Stimulated activated naive CD8-positive, alpha-beta T cell treated with anti-CD3 and anti-CD28 coated beads, Interleukin-15, Interleukin-2, amounts not matched to agents 100 ng/mL and 50 ng/mL, for 24 hours (primary cell): Measurements from ENCODE around the gene ZNF532.
A peak's percentile ranks its signal among the peaks of the same experiment; 100 is the strongest.

Experiments used
- H3K27ac Mint-ChIP-seq: one replicate; pipeline ENCODE4 v1.8.0; 2021; ENCODE audit warnings: mild to moderate bottlenecking, mixed read lengths
- H3K27me3 Mint-ChIP-seq: one replicate; pipeline ENCODE4 v1.8.0; 2021; ENCODE audit warnings: mixed read lengths
- H3K36me3 Mint-ChIP-seq: one replicate; pipeline ENCODE4 v1.8.0; 2021; ENCODE audit warnings: low read depth, mixed read lengths
- H3K4me1 Mint-ChIP-seq: one replicate; pipeline ENCODE4 v1.8.0; 2021; ENCODE audit warnings: low read depth, mixed read lengths
- H3K4me3 Mint-ChIP-seq: one replicate; pipeline ENCODE4 v1.8.0; 2021; ENCODE audit warnings: mild to moderate bottlenecking, mixed read lengths
- H3K9me3 Mint-ChIP-seq: one replicate; pipeline ENCODE4 v1.8.0; 2021; ENCODE audit warnings: mixed read lengths

ZNF532 gene

GRCh38 chr18:58896268-58896667, 31.6 kb downstream of the ZNF532 start:
- H3K27me3 Mint-ChIP-seq, result peaks cover 21% of the 10 kb centered on the region
- H3K9me3 Mint-ChIP-seq, result no peaks in the 10 kb centered on the region
- peak overlapping the region; percentile 24 for H3K27ac Mint-ChIP-seq
- H3K36me3 Mint-ChIP-seq, result no peaks in the 10 kb centered on the region
- peak overlapping the region; percentile 8 for H3K4me3 Mint-ChIP-seq
- H3K4me1 Mint-ChIP-seq, result peaks cover 35% of the 10 kb centered on the region

GRCh38 chr18:58896734-58897508, 32.2 kb downstream of the ZNF532 start:
- H3K4me3 Mint-ChIP-seq, result peak overlapping the region; percentile 8
- peaks cover 17% of the 10 kb centered on the region for H3K27me3 Mint-ChIP-seq
- peaks cover 35% of the 10 kb centered on the region for H3K4me1 Mint-ChIP-seq
- no peaks in the 10 kb centered on the region for H3K9me3 Mint-ChIP-seq
- peak overlapping the region; percentile 24 for H3K27ac Mint-ChIP-seq
- no peaks in the 10 kb centered on the region for H3K36me3 Mint-ChIP-seq

- Mint-ChIP-seq H3K27ac (no peak overlapping the region), H3K27me3 (peaks cover 19% of the 10 kb centered on the region), H3K36me3 (no peaks in the 10 kb centered on the region), H3K9me3 (no peaks in the 10 kb centered on the region), H3K4me1 (peaks cover 35% of the 10 kb centered on the region), H3K4me3 (no peak overlapping the region)
Measured at GRCh38 chr18:58898010-58898799, 33.5 kb downstream of the ZNF532 start.

GRCh38 chr18:58900015-58900649, 35.5 kb downstream of the ZNF532 start:
- Mint-ChIP-seq H3K36me3 (no peaks in the 10 kb centered on the region), H3K4me1 (peaks cover 24% of the 10 kb centered on the region), H3K9me3 (no peaks in the 10 kb centered on the region), H3K4me3 (no peak overlapping the region), H3K27me3 (peaks cover 14% of the 10 kb centered on the region), H3K27ac (no peak overlapping the region)

- Mint-ChIP-seq H3K4me1 (peaks cover 14% of the 10 kb centered on the region), H3K27ac (no peak overlapping the region), H3K36me3 (no peaks in the 10 kb centered on the region), H3K9me3 (no peaks in the 10 kb centered on the region), H3K4me3 (no peak overlapping the region), H3K27me3 (peaks cover 14% of the 10 kb centered on the region)
Measured at GRCh38 chr18:58901143-58901542, 36.5 kb downstream of the ZNF532 start.

- Mint-ChIP-seq H3K4me1 (peaks cover 7% of the 10 kb centered on the region), H3K4me3 (no peak overlapping the region), H3K27me3 (peaks cover 10% of the 10 kb centered on the region), H3K36me3 (no peaks in the 10 kb centered on the region), H3K27ac (no peak overlapping the region), H3K9me3 (no peaks in the 10 kb centered on the region)
Measured at GRCh38 chr18:58901783-58902182, 37.1 kb downstream of the ZNF532 start.

GRCh38 chr18:58902961-58903360, 38.3 kb downstream of the ZNF532 start:
- H3K4me3 Mint-ChIP-seq, result no peak overlapping the region
- no peaks in the 10 kb centered on the region for H3K9me3 Mint-ChIP-seq
- H3K27ac Mint-ChIP-seq, result no peak overlapping the region
- H3K36me3 Mint-ChIP-seq, result no peaks in the 10 kb centered on the region
- peaks cover 11% of the 10 kb centered on the region for H3K27me3 Mint-ChIP-seq
- H3K4me1 Mint-ChIP-seq, result no peaks in the 10 kb centered on the region

- Mint-ChIP-seq H3K4me1 (no peaks in the 10 kb centered on the region), H3K36me3 (no peaks in the 10 kb centered on the region), H3K4me3 (no peak overlapping the region)
Measured at GRCh38 chr18:58903533-58903932, 38.9 kb downstream of the ZNF532 start.

GRCh38 chr18:58905777-58906428, 41.2 kb downstream of the ZNF532 start:
- H3K27ac Mint-ChIP-seq, result no peak overlapping the region
- H3K36me3 Mint-ChIP-seq, result no peaks in the 10 kb centered on the region
- H3K4me1 Mint-ChIP-seq, result no peaks in the 10 kb centered on the region

More at GRCh38 chr18:58903533-58903932, 38.9 kb downstream of the ZNF532 start:
- H3K27ac Mint-ChIP-seq, result no peak overlapping the region
- peaks cover 15% of the 10 kb centered on the region for H3K27me3 Mint-ChIP-seq
- H3K9me3 Mint-ChIP-seq, result no peaks in the 10 kb centered on the region

GRCh38 chr18:58908006-58908405, 43.3 kb downstream of the ZNF532 start:
- H3K4me1 Mint-ChIP-seq, result no peaks in the 10 kb centered on the region

More at GRCh38 chr18:58905777-58906428, 41.2 kb downstream of the ZNF532 start:
- H3K27me3 Mint-ChIP-seq, result peaks cover 20% of the 10 kb centered on the region
- no peaks in the 10 kb centered on the region for H3K9me3 Mint-ChIP-seq
- H3K4me3 Mint-ChIP-seq, result no peak overlapping the region

GRCh38 chr18:58909521-58909920, 44.8 kb downstream of the ZNF532 start:
- Mint-ChIP-seq H3K27me3 (peaks cover 21% of the 10 kb centered on the region), H3K27ac (no peak overlapping the region), H3K4me3 (no peak overlapping the region), H3K36me3 (no peaks in the 10 kb centered on the region), H3K4me1 (peaks cover 6% of the 10 kb centered on the region), H3K9me3 (no peaks in the 10 kb centered on the region)

More at GRCh38 chr18:58908006-58908405, 43.3 kb downstream of the ZNF532 start:
- Mint-ChIP-seq H3K4me3 (no peak overlapping the region), H3K27ac (no peak overlapping the region), H3K36me3 (no peaks in the 10 kb centered on the region), H3K27me3 (peaks cover 26% of the 10 kb centered on the region), H3K9me3 (no peaks in the 10 kb centered on the region)

- no peak overlapping the region for H3K4me3 Mint-ChIP-seq
- H3K4me1 Mint-ChIP-seq, result peaks cover 6% of the 10 kb centered on the region
- peaks cover 21% of the 10 kb centered on the region for H3K27me3 Mint-ChIP-seq
- no peaks in the 10 kb centered on the region for H3K9me3 Mint-ChIP-seq
- no peak overlapping the region for H3K27ac Mint-ChIP-seq
- H3K36me3 Mint-ChIP-seq, result no peaks in the 10 kb centered on the region
Measured at GRCh38 chr18:58911241-58911640, 46.6 kb downstream of the ZNF532 start.

- Mint-ChIP-seq H3K36me3 (no peaks in the 10 kb centered on the region), H3K27me3 (peaks cover 21% of the 10 kb centered on the region), H3K27ac (no peak overlapping the region), H3K4me1 (peaks cover 6% of the 10 kb centered on the region), H3K4me3 (no peak overlapping the region), H3K9me3 (no peaks in the 10 kb centered on the region)
Measured at GRCh38 chr18:58911766-58912165, 47.1 kb downstream of the ZNF532 start.

- Mint-ChIP-seq H3K27ac (no peak overlapping the region), H3K4me3 (no peak overlapping the region), H3K36me3 (no peaks in the 10 kb centered on the region)
Measured at GRCh38 chr18:58915006-58915799, 50.5 kb downstream of the ZNF532 start.

More at GRCh38 chr18:58915006-58915799, 50.5 kb downstream of the ZNF532 start:
- H3K9me3 Mint-ChIP-seq, result no peaks in the 10 kb centered on the region
- peaks cover 6% of the 10 kb centered on the region for H3K4me1 Mint-ChIP-seq
- peaks cover 7% of the 10 kb centered on the region for H3K27me3 Mint-ChIP-seq
